HG03039 (cell line): ENCODE measurements around the gene LCT.
A peak's percentile ranks its signal among the peaks of the same experiment; 100 is the strongest.

Experiments
- ATAC-seq: cut with Tn5 transposase; IDR thresholded peaks from one replicate; pipeline ENCODE4 v1.9.1; 2021; ENCODE audit warnings: mild to moderate bottlenecking, moderate library complexity; ENCODE audit not compliant: unreplicated experiment

LCT gene

DNA sequence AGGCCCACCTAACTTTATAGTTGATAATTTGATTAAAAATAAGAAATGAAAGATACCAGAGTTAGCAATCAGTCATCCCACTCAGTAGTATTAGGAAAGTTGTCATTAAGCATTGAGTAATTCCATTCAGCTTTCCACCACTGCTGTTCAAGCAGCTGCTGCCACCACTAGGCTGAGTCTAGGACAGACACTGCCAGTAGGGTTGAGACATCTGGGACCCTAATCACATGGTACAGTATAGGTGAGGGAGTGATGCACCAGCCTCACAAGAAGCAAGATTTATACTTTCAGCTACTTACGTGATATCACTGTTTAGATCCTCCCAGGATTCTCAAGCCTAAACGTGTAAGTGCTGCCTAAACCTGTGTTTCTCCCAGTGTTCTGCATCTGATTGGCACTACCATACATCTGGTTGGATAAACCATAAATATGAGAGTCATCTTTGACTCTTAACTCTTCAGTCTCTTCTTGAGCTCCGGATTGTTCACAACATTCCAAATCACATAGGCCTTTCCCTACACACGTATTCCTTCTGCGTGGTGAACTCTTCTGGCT is 92.1 kb downstream of the LCT start:
- ATAC-seq, result no peak

DNA sequence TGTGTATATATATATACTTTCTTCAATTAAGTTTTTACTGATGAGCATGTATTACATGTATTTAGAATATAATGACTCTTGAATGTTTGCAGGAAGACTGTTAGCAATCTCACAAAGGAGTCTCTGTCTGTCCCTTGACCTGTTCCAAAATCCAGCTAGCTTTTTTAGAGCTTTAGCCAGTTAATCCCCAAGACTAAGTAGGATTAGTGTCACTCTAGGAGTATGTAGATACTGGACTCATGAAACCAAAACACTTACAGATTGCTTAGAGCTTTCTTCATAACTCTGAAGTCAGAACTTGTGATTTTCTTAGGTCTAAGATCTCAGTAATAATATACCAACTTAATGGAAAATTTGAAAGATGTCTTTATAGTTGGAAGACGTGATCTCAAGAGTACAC is 93.1 kb downstream of the LCT start:
- no peak for ATAC-seq

DNA sequence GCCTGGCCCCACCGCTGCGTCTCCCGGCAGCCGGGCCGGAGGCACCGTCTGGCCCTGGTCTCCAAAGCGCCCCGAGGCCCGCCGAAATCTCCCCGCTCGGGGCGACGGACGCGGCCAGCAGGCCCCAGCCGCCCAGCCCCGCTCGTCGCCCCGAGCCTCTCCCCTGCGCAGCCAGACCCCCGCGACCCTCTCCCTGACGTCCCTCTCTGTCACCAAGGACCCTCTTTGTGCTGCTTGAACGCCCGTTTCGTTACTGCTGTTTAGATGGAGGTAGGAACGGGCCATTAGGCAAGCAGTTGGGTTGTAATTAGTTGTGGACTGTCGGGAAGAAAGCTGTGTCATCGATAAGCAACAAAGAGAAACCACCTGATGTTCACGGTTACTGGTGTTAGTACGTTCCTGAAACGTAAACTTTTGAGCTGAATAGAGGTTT is 94.6 kb downstream of the LCT start:
- peak; percentile 21 for ATAC-seq

DNA sequence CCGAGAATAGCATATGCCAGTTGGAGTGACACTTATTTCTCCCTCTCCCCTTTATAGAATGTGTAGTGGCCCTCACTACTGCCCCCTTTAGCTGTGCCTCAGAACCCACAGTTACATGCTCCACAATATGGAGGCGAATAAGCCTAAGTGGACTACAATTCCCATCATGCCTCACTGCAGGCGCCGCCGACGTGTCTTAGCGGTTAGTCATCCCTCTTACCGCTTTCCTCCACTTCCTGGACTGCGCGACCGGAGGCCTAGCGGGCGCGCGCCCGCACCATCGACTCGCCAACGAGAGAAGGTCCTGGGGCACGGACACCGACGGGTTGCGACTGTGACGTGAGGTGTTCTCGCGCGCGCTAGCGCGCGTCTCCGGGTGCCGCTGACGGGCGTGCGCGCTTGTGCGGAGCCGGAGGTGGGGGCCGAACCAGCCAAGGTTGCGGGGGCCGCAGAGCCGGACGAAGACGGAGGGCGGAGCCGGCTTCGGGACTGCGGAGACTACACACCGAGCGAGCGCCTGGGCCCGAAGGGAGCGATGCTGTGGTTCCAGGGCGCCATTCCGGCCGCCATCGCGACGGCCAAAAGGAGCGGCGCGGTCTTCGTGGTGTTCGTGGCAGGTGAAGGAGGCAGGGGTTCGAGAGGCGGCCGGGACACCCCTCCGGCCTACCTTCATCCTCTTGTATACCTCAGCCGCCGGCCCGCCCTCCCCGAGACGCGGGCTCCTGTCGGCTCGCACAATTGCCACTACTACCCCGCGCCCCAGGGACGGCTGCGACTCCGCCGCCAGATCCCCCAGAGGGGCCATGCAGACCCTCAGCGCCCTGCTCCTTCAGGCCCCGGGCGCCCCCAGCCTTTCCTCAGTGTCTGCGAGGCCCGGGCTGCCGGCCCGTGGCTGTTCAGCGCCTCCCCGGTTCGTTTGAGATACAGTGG is 95.3 kb downstream of the LCT start, which contains the start of gene UBXN4:
TSS of gene UBXN4 (plus strand) at position 461 of the 930 bp plus-strand sequence. CDS start at position 536, 75 bp downstream.
- peak; percentile 92 for ATAC-seq

DNA sequence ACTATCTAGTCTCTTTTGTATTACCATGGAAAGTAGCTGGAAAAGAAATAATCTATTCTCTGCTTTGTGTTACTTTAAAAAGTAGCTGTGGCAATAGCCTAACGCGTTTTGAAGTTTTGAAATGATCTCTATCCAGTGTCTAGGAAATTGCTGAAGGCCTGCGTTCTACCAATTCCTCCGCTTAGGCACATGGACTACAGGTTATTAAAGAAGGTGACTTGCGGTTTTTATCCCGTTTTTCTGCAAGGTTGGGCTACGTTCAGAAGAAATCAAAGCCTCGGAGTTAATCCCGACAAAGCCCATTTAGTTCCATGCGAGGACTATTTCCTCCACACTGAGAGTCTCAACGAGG is 96.0 kb downstream of the LCT start:
- no peak for ATAC-seq

DNA sequence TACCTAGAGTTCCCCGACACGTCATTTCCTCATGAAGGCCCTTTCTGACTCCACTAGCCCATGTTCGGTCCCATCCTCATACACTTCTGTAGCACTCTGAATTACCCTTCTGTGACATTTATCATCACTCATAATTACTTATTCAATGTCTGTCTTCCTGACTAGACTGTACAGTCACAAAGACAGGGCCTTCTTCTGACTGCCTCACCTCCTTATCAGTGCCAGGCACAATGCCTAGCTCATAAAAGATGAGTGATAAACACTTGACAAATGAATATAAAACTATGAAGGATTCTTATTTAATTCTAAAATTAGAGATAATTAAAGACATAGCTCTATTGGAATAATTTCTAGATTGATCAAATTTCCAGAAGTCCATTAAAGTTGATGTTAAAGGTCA is 96.8 kb downstream of the LCT start:
- ATAC-seq, result no peak
